Measurements from ENCODE around the gene ZNF418. TPM values are rescaled to one million over a fixed set of nuclear protein-coding genes. Genes with fewer than 3 reads are reported as not detected.

The ZNF418 gene
- 1.0 to 1.6 TPM (median 1.4 TPM) in 5 replicates for total RNA-seq (2022; extraction: Qiagen RNA extraction)

DNA sequence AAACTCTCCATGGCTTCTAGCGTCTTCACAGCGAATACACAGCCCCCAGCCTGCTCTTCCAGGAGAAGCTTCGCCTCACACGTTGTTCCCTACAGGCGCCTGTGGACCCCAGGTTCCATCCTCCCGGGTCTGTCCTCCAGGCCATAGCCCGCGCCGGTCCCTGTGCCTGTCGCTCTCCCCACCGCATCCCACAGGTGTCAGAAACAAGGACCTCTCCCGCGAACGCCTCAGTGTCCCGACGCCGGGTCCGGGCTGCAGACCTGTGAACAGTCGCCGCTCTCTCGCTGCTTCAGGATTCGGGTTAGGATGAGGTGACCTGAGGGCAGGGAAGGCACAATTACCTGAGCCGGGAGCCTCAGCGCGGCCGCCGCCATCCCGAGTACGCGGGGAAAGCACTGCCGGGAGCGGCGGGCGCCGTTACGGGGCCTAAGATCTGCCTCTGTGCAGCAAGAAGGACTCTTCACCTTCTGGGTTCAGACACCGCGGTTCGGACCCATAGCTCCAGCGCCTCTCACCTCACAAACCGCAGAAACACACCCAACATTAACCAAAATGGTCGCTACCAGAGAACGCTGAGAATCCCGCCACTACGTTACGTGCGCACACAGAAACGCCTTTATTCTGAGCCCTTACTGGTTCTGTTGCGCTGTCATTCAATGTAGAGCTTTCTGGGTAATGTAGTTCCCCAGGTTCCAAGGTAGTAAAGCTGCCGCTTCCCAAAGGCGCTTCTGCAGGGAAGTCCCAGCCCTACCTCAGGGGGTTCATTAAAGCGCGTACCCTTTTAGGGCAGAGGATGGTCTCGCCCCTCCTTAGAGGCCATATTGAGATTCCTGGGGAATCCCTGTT is at the start of gene ZNF418:
TSS of gene ZNF418 (minus strand) at position 583 of the 846 bp plus-strand sequence. CDS start 1,580 bp downstream, outside the sequence.

GRCh38 chr19:57974434-57974833 is 39.2 kb upstream of the ZNF418 start, which contains the start of gene C19orf18:
Gene C19orf18, minus strand, starts transcription at chr19:57974534. Its CDS starts 102 bp downstream, at chr19:57974432.

DNA sequence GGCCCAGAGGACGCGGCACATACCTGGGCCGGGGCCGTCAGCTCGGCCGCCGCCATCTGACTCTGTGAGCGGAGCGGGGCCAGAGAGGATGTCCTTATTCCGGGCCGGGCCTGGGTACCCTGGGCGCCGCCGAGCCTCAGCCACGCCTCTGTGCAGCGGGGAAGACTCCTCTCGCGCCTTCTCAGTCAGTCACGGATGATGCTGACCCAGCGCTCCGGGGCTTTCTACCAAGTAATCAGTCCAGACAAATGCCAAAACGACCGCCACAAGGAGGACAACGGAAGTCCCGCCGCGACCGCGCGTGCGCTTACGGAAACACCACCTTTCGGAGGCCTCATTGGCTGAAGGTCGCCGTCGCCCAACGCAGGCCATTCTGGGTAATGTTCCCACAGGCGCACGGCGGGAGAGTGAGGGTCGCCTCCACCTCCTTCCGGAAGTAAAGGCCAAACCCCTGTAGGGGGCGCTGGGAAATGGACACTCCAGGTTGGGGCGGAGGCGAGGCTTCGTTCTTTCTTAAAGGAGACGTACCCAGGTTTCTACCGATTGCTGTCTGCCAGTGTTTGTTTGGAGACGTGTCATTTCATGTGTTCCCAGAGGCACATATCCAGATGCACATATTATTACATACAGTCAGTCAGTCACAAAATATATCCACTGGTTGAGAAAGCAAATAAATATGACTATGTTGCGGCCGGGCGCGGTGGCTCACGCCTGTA is 12.4 kb upstream of the ZNF418 start, which contains the start of gene ZNF256:
TSS of gene ZNF256 (minus strand) at position 288 of the 716 bp plus-strand sequence. CDS start at position 56, 232 bp downstream.

GRCh38 chr19:57916168-57916995 is 18.8 kb downstream of the ZNF418 start, which contains the start of gene ZNF417:
Gene ZNF417, minus strand, starts transcription at chr19:57916592. Its CDS starts 181 bp downstream, at chr19:57916411.

DNA sequence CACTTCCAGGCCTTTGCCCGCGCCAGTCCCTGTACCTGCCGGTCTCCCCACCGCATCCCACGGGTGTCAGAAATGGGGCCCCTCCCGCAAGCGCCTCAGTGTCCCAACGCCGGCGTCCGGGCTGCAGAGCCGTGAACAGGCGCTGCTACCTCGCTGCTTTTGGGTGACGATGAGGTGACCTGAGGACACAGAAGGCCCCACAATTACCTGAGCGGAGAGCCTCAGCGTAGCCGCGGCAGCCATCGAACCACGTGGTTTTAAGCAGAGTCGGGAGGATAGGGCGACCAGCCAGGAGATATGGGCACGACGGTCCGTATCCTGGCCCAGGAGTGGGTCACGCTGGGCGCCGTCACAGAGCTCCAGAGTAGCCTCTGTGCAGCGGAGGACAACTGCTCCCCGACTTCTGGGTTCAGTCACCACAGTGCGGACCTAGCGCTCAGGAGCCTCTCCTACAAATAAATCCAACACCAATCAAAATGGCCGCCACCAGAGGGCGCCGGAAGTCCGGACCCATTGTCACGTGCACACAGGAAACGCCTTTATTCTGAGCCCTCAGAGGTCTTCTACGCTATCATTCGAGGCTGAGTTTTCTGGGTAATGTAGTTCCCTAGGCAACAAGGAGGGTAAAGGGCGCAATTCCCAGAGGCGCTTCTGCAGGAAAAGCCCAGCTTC is 46.5 kb downstream of the ZNF418 start, which contains the start of gene ZNF814:
TSS of gene ZNF814 (minus strand) at position 478 of the 672 bp plus-strand sequence. CDS start at position 243, 235 bp downstream.

Other genes with a start within 250 kb of the ZNF418 start
- gene ZNF154, start 226.2 kb downstream of the ZNF418 start, total RNA-seq (2022; extraction: Qiagen RNA extraction), result not detected in 5 replicates
- gene ZNF671, start 207.8 kb downstream of the ZNF418 start, total RNA-seq (2022; extraction: Qiagen RNA extraction), result 0.84 to 1.2 TPM (median 0.98 TPM) in 5 replicates
- gene ZNF776, start 188.6 kb downstream of the ZNF418 start, total RNA-seq (2022; extraction: Qiagen RNA extraction), result 4.3 to 6.3 TPM (median 5.8 TPM) in 5 replicates
- 5.8 to 8.1 TPM (median 6.8 TPM) in 5 replicates for gene ZNF586, start 165.7 kb downstream of the ZNF418 start, total RNA-seq (2022; extraction: Qiagen RNA extraction)
- gene ZNF552, start 120.5 kb downstream of the ZNF418 start, total RNA-seq (2022; extraction: Qiagen RNA extraction), result 4.2 to 6.7 TPM (median 5.7 TPM) in 5 replicates
- 6.6 to 10.8 TPM (median 6.9 TPM) in 5 replicates for gene ZNF587B, start 105.1 kb downstream of the ZNF418 start, total RNA-seq (2022; extraction: Qiagen RNA extraction)
- 5.2 to 8.3 TPM (median 6.1 TPM) in 5 replicates for gene ZNF587, start 85.5 kb downstream of the ZNF418 start, total RNA-seq (2022; extraction: Qiagen RNA extraction)
- 1.5 to 2.6 TPM (median 2.0 TPM) in 5 replicates for gene ZNF814, start 46.4 kb downstream of the ZNF418 start, total RNA-seq (2022; extraction: Qiagen RNA extraction)
- gene ZNF417, start 18.8 kb downstream of the ZNF418 start, total RNA-seq (2022; extraction: Qiagen RNA extraction), result 2.5 to 5.8 TPM (median 3.5 TPM) in 5 replicates
- 0.66 to 1.3 TPM (median 1.1 TPM) in 5 replicates for gene ZNF256, start 12.3 kb upstream of the ZNF418 start, total RNA-seq (2022; extraction: Qiagen RNA extraction)
- gene C19orf18, start 39.1 kb upstream of the ZNF418 start, total RNA-seq (2022; extraction: Qiagen RNA extraction), result 0.15 to 0.21 TPM in 2 of 5 replicates, not detected in the others
- 1.9 to 3.0 TPM (median 2.4 TPM) in 5 replicates for gene ZNF606, start 67.4 kb upstream of the ZNF418 start, total RNA-seq (2022; extraction: Qiagen RNA extraction)
- gene ZSCAN1, start 98.6 kb upstream of the ZNF418 start, total RNA-seq (2022; extraction: Qiagen RNA extraction), result not detected in 5 replicates
- gene ZNF135, start 123.9 kb upstream of the ZNF418 start, total RNA-seq (2022; extraction: Qiagen RNA extraction), result not detected in 5 replicates
- gene ZSCAN18, start 162.8 kb upstream of the ZNF418 start, total RNA-seq (2022; extraction: Qiagen RNA extraction), result 1.9 to 3.0 TPM (median 2.7 TPM) in 5 replicates
- gene ZNF329, start 215.4 kb upstream of the ZNF418 start, total RNA-seq (2022; extraction: Qiagen RNA extraction), result 2.6 to 3.3 TPM (median 3.1 TPM) in 5 replicates
- gene ZNF274, start 247.7 kb upstream of the ZNF418 start, total RNA-seq (2022; extraction: Qiagen RNA extraction), result 14.3 to 16.5 TPM (median 14.7 TPM) in 5 replicates

Measured in A549 treated with Hydrocortisone at 1 μM for 4 hours (cell line).